HepG2 (cell line): ENCODE data around the gene SMYD4. TPM values are rescaled to one million over a fixed set of nuclear protein-coding genes. Genes with fewer than 3 reads are reported as not detected.

Experiments
- FIP1L1 ChIP-seq: fragments of 200-400 bp; formaldehyde crosslinking; IDR thresholded peaks from 2 replicates; pipeline ENCODE4 v1.6.1; 2018; ENCODE audit warnings: low read depth, mild to moderate bottlenecking, low read length, moderate library complexity, borderline replicate concordance; ENCODE audit not compliant: insufficient read depth
- FOXA3 ChIP-seq: IDR thresholded peaks from 2 replicates; pipeline ENCODE4 v1.6.1; 2016; ENCODE audit warnings: missing genetic modification reagents, missing compliant biosample characterization
- GZF1 ChIP-seq: sonication (generic); formaldehyde crosslinking; IDR thresholded peaks from 2 replicates; pipeline ENCODE4 v1.5.1; 2020; ENCODE audit warnings: mild to moderate bottlenecking, missing genetic modification reagents
- ONECUT2 ChIP-seq: sonication (generic); formaldehyde crosslinking; IDR thresholded peaks from 2 replicates; pipeline ENCODE4 v1.4.0; 2020; ENCODE audit warnings: missing genetic modification reagents
- TCF7L2 ChIP-seq: IDR thresholded peaks from 2 replicates; pipeline ENCODE4 v1.6.1; 2011; ENCODE audit warnings: mild to moderate bottlenecking, low read depth, low read length, moderate library complexity
- ZBTB42 ChIP-seq: sonication (generic); formaldehyde crosslinking; IDR thresholded peaks from 2 replicates; pipeline ENCODE4 v1.5.0; 2020; ENCODE audit warnings: mild to moderate bottlenecking, missing genetic modification reagents
- ZNF761 ChIP-seq: sonication (generic); formaldehyde crosslinking; conservative IDR thresholded peaks from 2 replicates; pipeline ENCODE4 v1.4.0; 2020; ENCODE audit warnings: mild to moderate bottlenecking, missing genetic modification reagents
- polyA plus RNA-seq, 8 experiments: library from polyadenylated mRNA; depleted of rRNA in 3 of 8; stranded (reverse) in 7 of 8; unstranded in 1 of 8; fragments of >200 nt; fragmentation: Illumina TruSeq in 4 of 8; extraction: Trizol in 4 of 8; gene quantifications; 2 replicates each; pipeline versions ENCODE4 v1.2.1 to v1.2.3, GENCODE V29; 2011 to 2016; ENCODE audit warnings: low read depth in 4 of 8, missing spikeins in 1 of 8, mixed read lengths in 1 of 8; ENCODE audit not compliant: insufficient read depth in 1 of 8
- total RNA-seq, 5 experiments: library from RNA; depleted of rRNA; stranded (reverse); fragments of >200 nt; fragmentation: Illumina TruSeq; extraction: Trizol; gene quantifications; 2 replicates each; pipeline ENCODE4 v1.2.3, GENCODE V29; 2016; ENCODE audit warnings: low read depth in 1 of 5
- TF ChIP-seq, protein P1 (sequence below): sonication (generic); formaldehyde crosslinking; IDR thresholded peaks from 2 replicates; pipeline ENCODE4 v1.4.0; 2020; ENCODE audit warnings: missing genetic modification reagents
- TF ChIP-seq, protein P2 (sequence below): sonication (generic); formaldehyde crosslinking; IDR thresholded peaks from 2 replicates; pipeline ENCODE4 v1.4.0; 2020; ENCODE audit warnings: mild to moderate bottlenecking, missing genetic modification reagents
- TF ChIP-seq, protein P3 (sequence below): sonication (generic); formaldehyde crosslinking; IDR thresholded peaks from 2 replicates; pipeline ENCODE4 v1.8.0; 2022; ENCODE audit warnings: mild to moderate bottlenecking, missing genetic modification reagents, moderate library complexity
- TF ChIP-seq, protein P4 (sequence below): sonication (generic); formaldehyde crosslinking; IDR thresholded peaks from 2 replicates; pipeline ENCODE4 v1.5.1; 2020; ENCODE audit warnings: mild to moderate bottlenecking, moderate library complexity, missing genetic modification reagents
- TF ChIP-seq, protein P5 (sequence below): IDR thresholded peaks from 2 replicates; pipeline ENCODE4 v1.6.1; 2016; ENCODE audit warnings: low read depth
- TF ChIP-seq, protein P6 (sequence below): sonication (generic); formaldehyde crosslinking; IDR thresholded peaks from 2 replicates; pipeline ENCODE4 v1.4.0; 2020; ENCODE audit warnings: missing genetic modification reagents
- TF ChIP-seq, protein P7 (sequence below): sonication (generic); formaldehyde crosslinking; IDR thresholded peaks from 2 replicates; pipeline ENCODE4 v1.5.1; 2020; ENCODE audit warnings: mild to moderate bottlenecking, missing genetic modification reagents, borderline replicate concordance

SMYD4 gene
- total and polyA plus RNA-seq, 2 of the 13 experiments (the other 11 are each of a cell fraction or from before 2014, with no cell fraction given) = 7.4 to 11.3 TPM

DNA sequence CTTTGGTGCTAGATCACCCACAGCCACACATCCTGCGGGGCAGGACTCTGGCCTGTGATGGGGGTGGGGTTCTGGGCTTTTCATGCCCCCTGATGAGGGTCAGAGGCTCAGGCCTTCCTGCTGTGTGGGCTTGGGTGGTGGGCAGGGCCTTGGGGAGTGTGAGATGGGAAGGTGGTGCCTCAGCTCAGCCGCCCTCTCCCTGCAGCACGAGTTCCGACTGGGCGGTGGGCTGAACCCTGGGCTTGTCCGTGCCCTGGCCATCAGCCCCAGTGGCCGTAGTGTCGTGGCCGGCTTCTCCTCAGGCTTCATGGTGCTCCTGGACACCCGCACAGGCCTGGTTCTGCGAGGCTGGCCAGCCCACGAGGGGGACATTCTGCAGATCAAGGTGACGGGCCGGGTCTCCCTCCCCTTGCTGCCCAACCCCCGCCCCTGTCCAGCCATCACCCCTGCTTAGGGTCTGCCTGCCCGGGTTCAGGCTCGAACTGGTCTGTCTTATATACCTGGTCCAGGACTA lies 93.8 kb downstream of the SMYD4 start (continued):
- TF ChIP-seq, protein P1, sequence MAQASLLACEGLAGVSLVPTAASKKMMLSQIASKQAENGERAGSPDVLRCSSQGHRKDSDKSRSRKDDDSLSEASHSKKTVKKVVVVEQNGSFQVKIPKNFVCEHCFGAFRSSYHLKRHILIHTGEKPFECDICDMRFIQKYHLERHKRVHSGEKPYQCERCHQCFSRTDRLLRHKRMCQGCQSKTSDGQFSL (CRISPR knock-in tag) = no peak
- TF ChIP-seq FIP1L1 = no peak
- TF ChIP-seq, protein P2, sequence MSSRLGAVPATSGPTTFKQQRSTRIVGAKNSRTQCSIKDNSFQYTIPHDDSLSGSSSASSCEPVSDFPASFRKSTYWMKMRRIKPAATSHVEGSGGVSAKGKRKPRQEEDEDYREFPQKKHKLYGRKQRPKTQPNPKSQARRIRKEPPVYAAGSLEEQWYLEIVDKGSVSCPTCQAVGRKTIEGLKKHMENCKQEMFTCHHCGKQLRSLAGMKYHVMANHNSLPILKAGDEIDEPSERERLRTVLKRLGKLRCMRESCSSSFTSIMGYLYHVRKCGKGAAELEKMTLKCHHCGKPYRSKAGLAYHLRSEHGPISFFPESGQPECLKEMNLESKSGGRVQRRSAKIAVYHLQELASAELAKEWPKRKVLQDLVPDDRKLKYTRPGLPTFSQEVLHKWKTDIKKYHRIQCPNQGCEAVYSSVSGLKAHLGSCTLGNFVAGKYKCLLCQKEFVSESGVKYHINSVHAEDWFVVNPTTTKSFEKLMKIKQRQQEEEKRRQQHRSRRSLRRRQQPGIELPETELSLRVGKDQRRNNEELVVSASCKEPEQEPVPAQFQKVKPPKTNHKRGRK (CRISPR knock-in tag) = no peak
- TF ChIP-seq, protein P3, sequence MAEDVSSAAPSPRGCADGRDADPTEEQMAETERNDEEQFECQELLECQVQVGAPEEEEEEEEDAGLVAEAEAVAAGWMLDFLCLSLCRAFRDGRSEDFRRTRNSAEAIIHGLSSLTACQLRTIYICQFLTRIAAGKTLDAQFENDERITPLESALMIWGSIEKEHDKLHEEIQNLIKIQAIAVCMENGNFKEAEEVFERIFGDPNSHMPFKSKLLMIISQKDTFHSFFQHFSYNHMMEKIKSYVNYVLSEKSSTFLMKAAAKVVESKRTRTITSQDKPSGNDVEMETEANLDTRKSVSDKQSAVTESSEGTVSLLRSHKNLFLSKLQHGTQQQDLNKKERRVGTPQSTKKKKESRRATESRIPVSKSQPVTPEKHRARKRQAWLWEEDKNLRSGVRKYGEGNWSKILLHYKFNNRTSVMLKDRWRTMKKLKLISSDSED (CRISPR knock-in tag) = no peak
- TF ChIP-seq ONECUT2 (CRISPR knock-in tag) = no peak
- TF ChIP-seq, protein P4, sequence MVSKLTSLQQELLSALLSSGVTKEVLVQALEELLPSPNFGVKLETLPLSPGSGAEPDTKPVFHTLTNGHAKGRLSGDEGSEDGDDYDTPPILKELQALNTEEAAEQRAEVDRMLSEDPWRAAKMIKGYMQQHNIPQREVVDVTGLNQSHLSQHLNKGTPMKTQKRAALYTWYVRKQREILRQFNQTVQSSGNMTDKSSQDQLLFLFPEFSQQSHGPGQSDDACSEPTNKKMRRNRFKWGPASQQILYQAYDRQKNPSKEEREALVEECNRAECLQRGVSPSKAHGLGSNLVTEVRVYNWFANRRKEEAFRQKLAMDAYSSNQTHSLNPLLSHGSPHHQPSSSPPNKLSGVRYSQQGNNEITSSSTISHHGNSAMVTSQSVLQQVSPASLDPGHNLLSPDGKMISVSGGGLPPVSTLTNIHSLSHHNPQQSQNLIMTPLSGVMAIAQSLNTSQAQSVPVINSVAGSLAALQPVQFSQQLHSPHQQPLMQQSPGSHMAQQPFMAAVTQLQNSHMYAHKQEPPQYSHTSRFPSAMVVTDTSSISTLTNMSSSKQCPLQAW (CRISPR knock-in tag) = no peak
- TF ChIP-seq, protein P5, sequence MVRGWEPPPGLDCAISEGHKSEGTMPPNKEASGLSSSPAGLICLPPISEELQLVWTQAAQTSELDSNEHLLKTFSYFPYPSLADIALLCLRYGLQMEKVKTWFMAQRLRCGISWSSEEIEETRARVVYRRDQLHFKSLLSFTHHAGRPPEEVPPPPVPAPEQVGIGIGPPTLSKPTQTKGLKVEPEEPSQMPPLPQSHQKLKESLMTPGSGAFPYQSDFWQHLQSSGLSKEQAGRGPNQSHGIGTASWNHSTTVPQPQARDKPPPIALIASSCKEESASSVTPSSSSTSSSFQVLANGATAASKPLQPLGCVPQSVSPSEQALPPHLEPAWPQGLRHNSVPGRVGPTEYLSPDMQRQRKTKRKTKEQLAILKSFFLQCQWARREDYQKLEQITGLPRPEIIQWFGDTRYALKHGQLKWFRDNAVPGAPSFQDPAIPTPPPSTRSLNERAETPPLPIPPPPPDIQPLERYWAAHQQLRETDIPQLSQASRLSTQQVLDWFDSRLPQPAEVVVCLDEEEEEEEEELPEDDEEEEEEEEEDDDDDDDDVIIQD = no peak
- no peak for TF ChIP-seq FOXA3 (CRISPR knock-in tag)
- TF ChIP-seq, protein P6, sequence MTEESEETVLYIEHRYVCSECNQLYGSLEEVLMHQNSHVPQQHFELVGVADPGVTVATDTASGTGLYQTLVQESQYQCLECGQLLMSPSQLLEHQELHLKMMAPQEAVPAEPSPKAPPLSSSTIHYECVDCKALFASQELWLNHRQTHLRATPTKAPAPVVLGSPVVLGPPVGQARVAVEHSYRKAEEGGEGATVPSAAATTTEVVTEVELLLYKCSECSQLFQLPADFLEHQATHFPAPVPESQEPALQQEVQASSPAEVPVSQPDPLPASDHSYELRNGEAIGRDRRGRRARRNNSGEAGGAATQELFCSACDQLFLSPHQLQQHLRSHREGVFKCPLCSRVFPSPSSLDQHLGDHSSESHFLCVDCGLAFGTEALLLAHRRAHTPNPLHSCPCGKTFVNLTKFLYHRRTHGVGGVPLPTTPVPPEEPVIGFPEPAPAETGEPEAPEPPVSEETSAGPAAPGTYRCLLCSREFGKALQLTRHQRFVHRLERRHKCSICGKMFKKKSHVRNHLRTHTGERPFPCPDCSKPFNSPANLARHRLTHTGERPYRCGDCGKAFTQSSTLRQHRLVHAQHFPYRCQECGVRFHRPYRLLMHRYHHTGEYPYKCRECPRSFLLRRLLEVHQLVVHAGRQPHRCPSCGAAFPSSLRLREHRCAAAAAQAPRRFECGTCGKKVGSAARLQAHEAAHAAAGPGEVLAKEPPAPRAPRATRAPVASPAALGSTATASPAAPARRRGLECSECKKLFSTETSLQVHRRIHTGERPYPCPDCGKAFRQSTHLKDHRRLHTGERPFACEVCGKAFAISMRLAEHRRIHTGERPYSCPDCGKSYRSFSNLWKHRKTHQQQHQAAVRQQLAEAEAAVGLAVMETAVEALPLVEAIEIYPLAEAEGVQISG (CRISPR knock-in tag) = no peak
- TF ChIP-seq ZBTB42 (CRISPR knock-in tag) = no peak
- TF ChIP-seq GZF1 (CRISPR knock-in tag) = no peak
- 0 out of 2 replicates have a peak, but pooled peaks have one; percentile 65 for TF ChIP-seq ZNF761
- no peak for TF ChIP-seq TCF7L2
- TF ChIP-seq, protein P7, sequence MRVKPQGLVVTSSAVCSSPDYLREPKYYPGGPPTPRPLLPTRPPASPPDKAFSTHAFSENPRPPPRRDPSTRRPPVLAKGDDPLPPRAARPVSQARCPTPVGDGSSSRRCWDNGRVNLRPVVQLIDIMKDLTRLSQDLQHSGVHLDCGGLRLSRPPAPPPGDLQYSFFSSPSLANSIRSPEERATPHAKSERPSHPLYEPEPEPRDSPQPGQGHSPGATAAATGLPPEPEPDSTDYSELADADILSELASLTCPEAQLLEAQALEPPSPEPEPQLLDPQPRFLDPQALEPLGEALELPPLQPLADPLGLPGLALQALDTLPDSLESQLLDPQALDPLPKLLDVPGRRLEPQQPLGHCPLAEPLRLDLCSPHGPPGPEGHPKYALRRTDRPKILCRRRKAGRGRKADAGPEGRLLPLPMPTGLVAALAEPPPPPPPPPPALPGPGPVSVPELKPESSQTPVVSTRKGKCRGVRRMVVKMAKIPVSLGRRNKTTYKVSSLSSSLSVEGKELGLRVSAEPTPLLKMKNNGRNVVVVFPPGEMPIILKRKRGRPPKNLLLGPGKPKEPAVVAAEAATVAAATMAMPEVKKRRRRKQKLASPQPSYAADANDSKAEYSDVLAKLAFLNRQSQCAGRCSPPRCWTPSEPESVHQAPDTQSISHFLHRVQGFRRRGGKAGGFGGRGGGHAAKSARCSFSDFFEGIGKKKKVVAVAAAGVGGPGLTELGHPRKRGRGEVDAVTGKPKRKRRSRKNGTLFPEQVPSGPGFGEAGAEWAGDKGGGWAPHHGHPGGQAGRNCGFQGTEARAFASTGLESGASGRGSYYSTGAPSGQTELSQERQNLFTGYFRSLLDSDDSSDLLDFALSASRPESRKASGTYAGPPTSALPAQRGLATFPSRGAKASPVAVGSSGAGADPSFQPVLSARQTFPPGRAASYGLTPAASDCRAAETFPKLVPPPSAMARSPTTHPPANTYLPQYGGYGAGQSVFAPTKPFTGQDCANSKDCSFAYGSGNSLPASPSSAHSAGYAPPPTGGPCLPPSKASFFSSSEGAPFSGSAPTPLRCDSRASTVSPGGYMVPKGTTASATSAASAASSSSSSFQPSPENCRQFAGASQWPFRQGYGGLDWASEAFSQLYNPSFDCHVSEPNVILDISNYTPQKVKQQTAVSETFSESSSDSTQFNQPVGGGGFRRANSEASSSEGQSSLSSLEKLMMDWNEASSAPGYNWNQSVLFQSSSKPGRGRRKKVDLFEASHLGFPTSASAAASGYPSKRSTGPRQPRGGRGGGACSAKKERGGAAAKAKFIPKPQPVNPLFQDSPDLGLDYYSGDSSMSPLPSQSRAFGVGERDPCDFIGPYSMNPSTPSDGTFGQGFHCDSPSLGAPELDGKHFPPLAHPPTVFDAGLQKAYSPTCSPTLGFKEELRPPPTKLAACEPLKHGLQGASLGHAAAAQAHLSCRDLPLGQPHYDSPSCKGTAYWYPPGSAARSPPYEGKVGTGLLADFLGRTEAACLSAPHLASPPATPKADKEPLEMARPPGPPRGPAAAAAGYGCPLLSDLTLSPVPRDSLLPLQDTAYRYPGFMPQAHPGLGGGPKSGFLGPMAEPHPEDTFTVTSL (CRISPR knock-in tag) = no peak
